Astrocyte of the spinal cord (primary cell): ENCODE results near the gene DPYSL4.

Source experiments
- DNase-seq: peaks from one replicate; pipeline ENCODE4 v3.0.0; 2011; ENCODE audit warnings: low read depth, low spot score
- H3K4me3 ChIP-seq: 2 replicates; pipeline ENCODE4 v1.5.1; 2011; ENCODE audit warnings: low read depth, mild to moderate bottlenecking, low read length, moderate library complexity
- CTCF ChIP-seq: IDR thresholded peaks from 2 replicates; pipeline ENCODE4 v1.5.1; 2012; ENCODE audit warnings: low read depth, mild to moderate bottlenecking, low read length, inconsistent platforms
- in situ Hi-C: cut with HindIII; loops from 2 replicates; pipeline ENCODE4 v1.10.0; 2017; ENCODE audit warnings: low sequenced_read_pairs

DPYSL4 gene

GRCh38 chr10:132162021-132162531 lies 24.7 kb upstream of the DPYSL4 start:
- H3K4me3 ChIP-seq, result no peak overlapping the region
- no peak for DNase-seq
- no peak for TF ChIP-seq CTCF
- in situ Hi-C loops, result no loop called here

GRCh38 chr10:132162590-132163277 lies 24.0 kb upstream of the DPYSL4 start:
- no peak overlapping the region for H3K4me3 ChIP-seq
- no peak for DNase-seq
- in situ Hi-C loops, result no loop called here
- no peak for TF ChIP-seq CTCF

DNA sequence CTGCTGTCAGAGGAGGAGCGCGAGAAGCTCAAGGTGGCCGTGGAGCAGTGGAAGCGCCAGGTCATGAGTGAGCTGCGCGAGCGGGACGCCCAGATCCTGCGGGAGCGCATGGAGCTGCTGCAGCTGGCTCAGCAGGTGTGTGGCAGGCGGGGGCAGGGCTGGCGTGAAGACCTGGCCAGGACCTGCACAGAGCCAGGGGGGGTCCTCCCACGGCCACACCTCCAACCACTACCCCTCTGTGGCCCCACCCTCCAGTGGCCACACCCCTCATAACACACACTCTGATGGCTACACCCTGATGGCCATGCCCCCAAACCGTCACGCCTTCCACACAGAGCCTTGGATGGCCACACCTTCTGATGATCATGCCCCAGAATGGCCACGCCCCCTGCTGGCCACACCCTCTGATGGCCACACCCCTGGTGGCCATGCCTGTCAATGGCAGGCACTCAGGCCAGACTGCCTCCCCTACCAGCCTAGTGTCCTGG lies 23.4 kb upstream of the DPYSL4 start:
- in situ Hi-C loops, result no loop called here
- TF ChIP-seq CTCF, result no peak
- H3K4me3 ChIP-seq, result no peak overlapping the region
- DNase-seq, result no peak

GRCh38 chr10:132163826-132164515 lies 22.8 kb upstream of the DPYSL4 start:
- in situ Hi-C loops, result no loop called here
- H3K4me3 ChIP-seq, result no peak overlapping the region
- TF ChIP-seq CTCF, result no peak
- no peak for DNase-seq

- no peak for TF ChIP-seq CTCF
- in situ Hi-C loops, result no loop called here
- H3K4me3 ChIP-seq, result no peak overlapping the region
- DNase-seq, result no peak
Observed at GRCh38 chr10:132164761-132165278, 21.9 kb upstream of the DPYSL4 start.

- no peak overlapping the region for H3K4me3 ChIP-seq
- DNase-seq, result no peak
- TF ChIP-seq CTCF, result no peak
- in situ Hi-C loops, result no loop called here
Observed at GRCh38 chr10:132165416-132165980, 21.2 kb upstream of the DPYSL4 start.
